DOHH2 (cell line): ENCODE data around the gene ZNF800.

Experiments used
- H3F3A ChIP-seq: fragments of 200-600 bp; sonication (generic), shearing (Covaris generic); 2 replicates; pipeline ENCODE4 v1.6.0; 2016; ENCODE audit warnings: antibody characterized with exemption, mild to moderate bottlenecking; ENCODE audit not compliant: control insufficient read depth, insufficient read depth
- H3K27ac ChIP-seq: fragments of 200-600 bp; sonication (generic); 2 replicates; pipeline ENCODE4 v1.5.1; 2014; ENCODE audit warnings: low read depth, mild to moderate bottlenecking, low read length, moderate library complexity
- H3K27me3 ChIP-seq: fragments of 200-600 bp; sonication (generic); 2 replicates; pipeline ENCODE4 v1.6.1; 2014; ENCODE audit warnings: mild to moderate bottlenecking, low read length, mixed read lengths; ENCODE audit not compliant: control insufficient read depth
- H3K36me3 ChIP-seq: fragments of 200-600 bp; sonication (generic); 2 replicates; pipeline ENCODE4 v1.6.1; 2014; ENCODE audit warnings: mild to moderate bottlenecking, low read length, moderate library complexity, mixed read lengths; ENCODE audit not compliant: control insufficient read depth
- H3K4me1 ChIP-seq: fragments of 200-600 bp; sonication (generic); 2 replicates; pipeline ENCODE4 v1.6.1; 2014; ENCODE audit warnings: mild to moderate bottlenecking, low read length, mixed read lengths; ENCODE audit not compliant: control insufficient read depth
- H3K4me2 ChIP-seq: fragments of 200-600 bp; sonication (generic); 2 replicates; pipeline ENCODE4 v1.6.0; 2014; ENCODE audit warnings: mild to moderate bottlenecking, low read length, moderate library complexity
- H3K4me3 ChIP-seq: fragments of 200-600 bp; sonication (generic); 2 replicates; pipeline ENCODE4 v1.5.1; 2014; ENCODE audit warnings: mild to moderate bottlenecking, low read length, mixed read lengths
- H3K79me2 ChIP-seq: fragments of 200-600 bp; sonication (generic); 2 replicates; pipeline ENCODE4 v1.6.1; 2014; ENCODE audit warnings: mild to moderate bottlenecking, low read length, mixed read lengths; ENCODE audit not compliant: control insufficient read depth
- H3K9me2 ChIP-seq: fragments of 200-600 bp; sonication (generic); replicated peaks from 2 replicates; pipeline ENCODE4 v1.6.1; 2014; ENCODE audit warnings: mild to moderate bottlenecking, low read length, mixed read lengths; ENCODE audit not compliant: control insufficient read depth
- H3K9me3 ChIP-seq: fragments of 200-600 bp; sonication (generic); 2 replicates; pipeline ENCODE4 v1.6.1; 2014; ENCODE audit warnings: antibody characterized with exemption, low read length, mixed read lengths; ENCODE audit not compliant: control insufficient read depth, insufficient read depth
- H4K20me1 ChIP-seq: fragments of 200-600 bp; sonication (generic); 2 replicates; pipeline ENCODE4 v1.6.0; 2014; ENCODE audit warnings: low read depth, mild to moderate bottlenecking, antibody characterized with exemption, low read length, moderate library complexity; ENCODE audit not compliant: control insufficient read depth, insufficient read depth
- EZH2phosphoT487 ChIP-seq: fragments of 200-600 bp; sonication (generic); IDR thresholded peaks from 2 replicates; pipeline ENCODE4 v1.6.1; 2017; ENCODE audit warnings: borderline replicate concordance, mild to moderate bottlenecking, antibody characterized with exemption, low read length, moderate library complexity, mixed read lengths
- TF ChIP-seq, protein P1 (sequence below): fragments of 200-600 bp; sonication (generic); IDR thresholded peaks from one replicate; pipeline ENCODE4 v1.5.1; 2014; ENCODE audit warnings: antibody characterized with exemption, mild to moderate bottlenecking, low read depth, low read length; ENCODE audit not compliant: poor library complexity, severe bottlenecking

ZNF800 gene

DNA sequence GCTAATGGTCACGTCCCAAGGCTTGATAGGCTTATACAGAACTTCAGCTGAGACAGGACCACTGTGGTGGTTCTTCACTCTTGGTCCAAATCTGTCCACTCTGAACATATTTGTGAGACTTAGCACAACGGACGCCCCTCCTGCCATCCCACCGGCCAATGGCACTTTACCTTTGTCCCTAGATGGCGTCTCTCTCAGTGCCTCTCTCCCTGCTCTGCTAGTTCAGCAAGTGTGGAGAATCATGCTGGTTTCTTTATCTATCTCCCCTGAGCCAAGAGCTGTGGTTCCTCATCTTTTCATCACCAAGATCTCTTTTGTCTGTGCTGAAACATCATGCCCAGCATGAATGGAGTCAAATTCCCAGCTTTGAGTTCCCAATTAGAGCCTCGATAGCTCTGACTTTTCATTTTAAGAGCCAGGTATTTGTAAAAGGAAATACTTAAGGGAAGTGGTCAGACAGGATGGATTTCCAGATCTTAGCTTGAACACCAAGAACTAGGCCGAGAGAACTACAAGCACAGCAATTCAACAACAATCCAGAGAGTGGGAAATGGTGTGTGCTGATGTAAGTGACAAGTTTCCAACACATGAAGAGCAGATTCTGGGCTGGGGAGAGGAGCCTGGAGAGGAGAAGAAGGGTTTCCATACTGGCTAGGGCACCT, 69.5 kb downstream of the ZNF800 start:
- H3K9me2 ChIP-seq = no peaks in the 10 kb centered on the region
- H3K4me1 ChIP-seq = no peaks in the 10 kb centered on the region
- H3K27ac ChIP-seq = no peak overlapping the region
- H3K4me3 ChIP-seq = no peak overlapping the region
- H3K27me3 ChIP-seq = peaks cover 30% of the 10 kb centered on the region
- H3K79me2 ChIP-seq = no peaks in the 10 kb centered on the region
- no peaks in the 10 kb centered on the region for H4K20me1 ChIP-seq
- no peaks in the 10 kb centered on the region for H3K9me3 ChIP-seq
- no peak overlapping the region for H3K4me2 ChIP-seq
- TF ChIP-seq, protein P1, sequence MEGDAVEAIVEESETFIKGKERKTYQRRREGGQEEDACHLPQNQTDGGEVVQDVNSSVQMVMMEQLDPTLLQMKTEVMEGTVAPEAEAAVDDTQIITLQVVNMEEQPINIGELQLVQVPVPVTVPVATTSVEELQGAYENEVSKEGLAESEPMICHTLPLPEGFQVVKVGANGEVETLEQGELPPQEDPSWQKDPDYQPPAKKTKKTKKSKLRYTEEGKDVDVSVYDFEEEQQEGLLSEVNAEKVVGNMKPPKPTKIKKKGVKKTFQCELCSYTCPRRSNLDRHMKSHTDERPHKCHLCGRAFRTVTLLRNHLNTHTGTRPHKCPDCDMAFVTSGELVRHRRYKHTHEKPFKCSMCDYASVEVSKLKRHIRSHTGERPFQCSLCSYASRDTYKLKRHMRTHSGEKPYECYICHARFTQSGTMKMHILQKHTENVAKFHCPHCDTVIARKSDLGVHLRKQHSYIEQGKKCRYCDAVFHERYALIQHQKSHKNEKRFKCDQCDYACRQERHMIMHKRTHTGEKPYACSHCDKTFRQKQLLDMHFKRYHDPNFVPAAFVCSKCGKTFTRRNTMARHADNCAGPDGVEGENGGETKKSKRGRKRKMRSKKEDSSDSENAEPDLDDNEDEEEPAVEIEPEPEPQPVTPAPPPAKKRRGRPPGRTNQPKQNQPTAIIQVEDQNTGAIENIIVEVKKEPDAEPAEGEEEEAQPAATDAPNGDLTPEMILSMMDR = no peak
- no peaks in the 10 kb centered on the region for H3K36me3 ChIP-seq
- no peaks in the 10 kb centered on the region for H3F3A ChIP-seq

DNA sequence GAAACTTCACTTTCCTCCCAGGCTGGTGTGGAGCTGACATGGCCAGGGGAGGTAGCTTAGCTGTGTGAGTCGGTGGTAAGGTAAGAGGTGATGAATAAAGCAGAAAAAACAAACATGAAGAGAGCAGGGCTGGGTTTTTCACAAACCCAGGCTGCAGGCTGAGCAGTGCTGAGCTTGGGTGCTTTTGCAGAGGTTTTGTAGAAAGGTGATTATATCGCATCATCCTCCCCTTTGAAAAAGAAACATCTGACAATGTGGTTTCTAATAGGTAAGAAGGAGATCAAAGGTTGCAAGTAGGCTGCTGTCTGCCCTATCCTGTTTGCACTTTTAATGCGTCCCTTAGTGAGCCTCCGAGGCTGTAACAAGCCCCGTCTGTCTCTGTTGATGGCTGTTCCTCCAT, 70.2 kb downstream of the ZNF800 start:
- H3K4me1 ChIP-seq = no peaks in the 10 kb centered on the region
- TF ChIP-seq, protein P1 = no peak
- TF ChIP-seq EZH2phosphoT487 = no peak
- H3K9me2 ChIP-seq = no peaks in the 10 kb centered on the region

DNA sequence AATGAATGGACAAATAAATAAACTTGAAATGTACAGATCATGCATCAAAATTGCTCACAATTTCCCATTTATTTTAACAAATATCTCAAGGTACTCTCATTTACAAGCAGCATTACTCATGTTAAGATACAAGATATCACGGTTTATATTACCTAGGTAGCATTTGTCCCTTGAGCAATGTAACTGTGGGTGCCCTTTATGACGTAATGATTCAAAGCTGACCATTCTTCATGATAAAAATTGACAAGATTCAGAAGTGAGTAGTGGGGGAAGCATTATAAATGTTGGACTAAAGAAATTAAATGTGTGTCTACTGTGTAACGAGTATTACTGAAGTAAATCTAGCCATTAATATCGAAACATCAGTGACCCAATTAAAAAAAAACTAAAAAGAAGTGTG, 71.5 kb downstream of the ZNF800 start:
- Histone ChIP-seq H3F3A (no peaks in the 10 kb centered on the region), H3K4me3 (no peak overlapping the region), H3K27me3 (peaks cover 30% of the 10 kb centered on the region), H3K27ac (no peak overlapping the region), H3K4me2 (no peak overlapping the region), H3K36me3 (no peaks in the 10 kb centered on the region), H4K20me1 (no peaks in the 10 kb centered on the region), H3K9me2 (no peaks in the 10 kb centered on the region), H3K9me3 (no peaks in the 10 kb centered on the region; the same call in 1 of the 2 replicates), H3K4me1 (no peaks in the 10 kb centered on the region), H3K79me2 (no peaks in the 10 kb centered on the region)
- TF ChIP-seq EZH2phosphoT487 = no peak
- TF ChIP-seq, protein P1 = no peak

More for the DNA sequence above, 70.2 kb downstream of the ZNF800 start:
- no peaks in the 10 kb centered on the region for H4K20me1 ChIP-seq
- no peak overlapping the region for H3K27ac ChIP-seq
- peaks cover 30% of the 10 kb centered on the region for H3K27me3 ChIP-seq
- no peak overlapping the region for H3K4me3 ChIP-seq
- no peaks in the 10 kb centered on the region for H3F3A ChIP-seq
- H3K79me2 ChIP-seq = no peaks in the 10 kb centered on the region
- H3K4me2 ChIP-seq = no peak overlapping the region
- H3K9me3 ChIP-seq = no peaks in the 10 kb centered on the region
- H3K36me3 ChIP-seq = no peaks in the 10 kb centered on the region
